GM19468 (cell line): ENCODE data around the gene BCAS4.
"Not testable (repeated sequence)": the region's sequence is repeated elsewhere in the genome, so short reads cannot be mapped to it uniquely, and the experiment has no call there.

Source experiments
- ATAC-seq: cut with Tn5 transposase; IDR thresholded peaks from one replicate; pipeline ENCODE4 v1.9.1; 2021; ENCODE audit warnings: mild to moderate bottlenecking, moderate library complexity, moderate number of reproducible peaks; ENCODE audit not compliant: unreplicated experiment; ENCODE audit errors: extremely low read depth

BCAS4 gene

DNA sequence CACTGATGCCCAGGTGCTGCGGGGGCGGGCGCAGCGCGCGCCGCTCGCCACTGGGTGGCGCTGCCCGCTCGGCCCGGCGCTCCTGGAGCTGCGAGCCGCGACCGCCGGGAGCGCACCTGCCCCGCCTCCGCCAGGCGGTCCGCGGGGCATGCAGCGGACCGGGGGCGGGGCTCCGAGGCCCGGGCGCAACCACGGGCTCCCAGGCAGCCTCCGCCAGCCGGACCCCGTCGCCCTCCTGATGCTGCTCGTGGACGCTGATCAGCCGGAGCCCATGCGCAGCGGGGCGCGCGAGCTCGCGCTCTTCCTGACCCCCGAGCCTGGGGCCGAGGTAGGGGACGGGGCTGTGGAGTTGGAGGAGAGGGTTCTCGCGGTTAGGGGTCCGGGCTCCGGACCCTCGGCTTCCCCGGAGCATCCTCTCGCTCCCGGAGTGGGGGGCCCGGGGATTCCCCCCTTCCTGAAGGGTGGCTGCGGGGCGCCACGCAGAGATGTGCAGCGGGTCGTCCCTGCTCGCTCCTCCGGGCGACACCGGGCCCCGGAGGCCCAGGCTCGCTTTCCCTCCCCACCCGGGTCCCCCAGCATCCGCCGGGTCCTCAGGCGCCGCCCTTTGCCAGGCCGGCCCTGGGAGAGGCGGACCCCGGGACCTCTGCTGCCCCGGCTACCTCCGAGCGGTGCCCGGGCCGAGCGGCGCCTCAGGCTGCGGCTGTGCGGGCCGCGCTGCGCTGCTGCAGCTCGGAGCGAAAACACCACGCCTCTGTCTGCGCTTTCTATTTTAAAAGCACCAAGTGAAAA lies at the start of gene BCAS4:
Gene BCAS4 (plus strand): TSS at position 216 of the 789 bp plus-strand sequence. CDS start 23 bp downstream, at position 239.
- ATAC-seq: peak; percentile 38

DNA sequence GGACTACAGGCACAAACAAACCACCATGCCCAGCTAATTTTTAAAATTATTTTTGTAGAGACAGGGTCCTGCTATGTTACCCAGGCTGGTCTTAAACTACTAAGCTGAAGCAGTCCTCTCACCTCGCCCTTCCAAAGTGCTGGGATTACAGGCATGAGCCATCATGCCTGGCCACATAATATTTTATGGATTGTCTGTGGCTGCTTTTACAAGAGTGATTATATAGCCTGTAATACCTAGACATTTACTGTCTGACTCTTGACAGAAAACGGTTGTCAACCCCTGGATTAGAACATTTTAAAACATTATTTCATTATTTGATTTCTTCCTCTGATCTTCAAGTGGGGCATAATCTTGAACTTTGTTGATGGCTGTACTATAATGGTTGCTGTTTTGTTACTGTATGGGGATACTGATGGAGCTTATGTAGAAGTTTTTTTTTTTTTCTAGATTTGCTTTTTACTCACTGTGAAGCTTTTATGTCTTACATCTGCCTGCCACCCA lies 49.2 kb upstream of the BCAS4 start:
- no peak for ATAC-seq

DNA sequence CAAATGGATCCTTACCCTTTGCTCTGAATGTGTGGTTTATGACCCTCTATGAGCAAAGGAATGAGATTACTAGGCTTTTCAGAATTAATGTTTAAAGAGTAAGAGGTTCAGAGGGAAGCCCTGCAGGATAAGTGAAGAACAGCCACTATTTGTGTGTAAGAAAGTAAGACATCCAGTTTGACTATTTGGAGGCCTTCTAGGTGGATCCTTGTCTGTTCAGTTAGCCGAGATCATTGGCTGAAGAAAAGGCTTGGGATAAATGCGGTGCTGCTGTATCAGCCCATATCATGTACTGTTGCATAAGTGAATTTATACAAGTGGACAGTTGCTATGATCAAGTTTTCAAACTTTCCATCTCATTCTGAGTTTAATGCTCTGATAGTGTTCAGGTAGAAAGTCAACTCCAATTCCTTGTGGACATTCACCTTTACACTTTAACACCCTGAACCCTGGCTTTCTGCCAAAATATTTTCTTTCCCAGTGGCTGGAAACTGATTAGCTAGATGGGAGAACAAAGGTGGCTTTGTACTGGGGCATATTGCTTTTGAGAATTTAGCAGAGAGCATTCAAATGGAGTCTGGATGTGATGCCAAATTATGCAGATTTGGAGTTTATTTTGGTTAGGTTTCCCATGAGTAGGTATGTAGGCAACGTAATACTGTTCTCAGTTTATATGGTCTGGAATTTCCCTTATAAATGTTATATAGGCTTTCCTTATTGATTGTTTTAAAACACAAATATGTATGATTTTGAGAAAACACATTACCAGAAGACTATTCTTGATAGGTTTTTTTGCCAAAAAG lies 48.5 kb upstream of the BCAS4 start:
- ATAC-seq: no peak

DNA sequence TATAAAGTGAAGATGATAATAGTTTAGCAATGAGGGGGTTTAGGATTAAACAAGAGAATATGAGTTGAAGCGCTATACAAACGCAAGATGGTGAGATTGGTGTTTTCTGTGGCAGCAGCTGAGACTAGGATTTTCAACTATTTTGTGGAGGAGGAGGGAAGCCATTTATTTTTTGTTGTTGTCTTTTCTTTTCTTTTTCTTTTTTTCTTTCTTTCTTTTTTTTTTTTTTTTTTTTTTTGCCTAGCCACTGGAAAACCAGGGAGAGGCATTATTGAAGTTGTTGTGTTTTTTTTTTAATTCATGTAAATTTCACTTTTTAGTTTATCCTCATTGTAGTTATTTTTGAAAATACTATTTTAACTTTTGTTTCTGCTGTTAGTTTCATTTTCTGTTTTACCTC lies 47.6 kb upstream of the BCAS4 start:
- no peak for ATAC-seq

DNA sequence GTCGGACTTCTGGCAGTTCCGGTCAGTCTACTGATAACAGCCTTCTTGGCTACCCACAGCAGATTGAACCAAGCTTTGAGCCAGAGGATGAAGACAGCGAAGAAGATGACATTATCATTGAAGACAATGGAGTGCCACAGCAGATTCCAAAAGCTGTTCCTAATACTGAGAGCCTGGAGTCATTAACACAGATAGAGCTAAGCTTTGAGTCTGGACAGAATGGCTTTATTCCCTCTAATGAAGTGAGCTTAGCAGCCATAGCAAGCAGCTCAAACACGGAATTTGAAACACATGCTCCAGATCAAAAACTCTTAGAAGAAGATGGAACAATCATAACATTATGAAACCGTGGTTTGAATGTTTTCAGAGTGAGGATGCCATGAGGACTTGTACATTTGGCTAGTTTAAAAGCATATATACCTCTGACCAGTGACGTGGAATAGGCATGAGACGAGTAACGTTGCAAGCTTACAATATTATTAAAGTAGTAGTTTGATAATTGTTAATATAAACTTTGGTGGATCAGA lies 44.7 kb upstream of the BCAS4 start:
- no peak for ATAC-seq

GRCh38 chr20:50753152-50753551 lies 41.7 kb upstream of the BCAS4 start:
- ATAC-seq: no peak

DNA sequence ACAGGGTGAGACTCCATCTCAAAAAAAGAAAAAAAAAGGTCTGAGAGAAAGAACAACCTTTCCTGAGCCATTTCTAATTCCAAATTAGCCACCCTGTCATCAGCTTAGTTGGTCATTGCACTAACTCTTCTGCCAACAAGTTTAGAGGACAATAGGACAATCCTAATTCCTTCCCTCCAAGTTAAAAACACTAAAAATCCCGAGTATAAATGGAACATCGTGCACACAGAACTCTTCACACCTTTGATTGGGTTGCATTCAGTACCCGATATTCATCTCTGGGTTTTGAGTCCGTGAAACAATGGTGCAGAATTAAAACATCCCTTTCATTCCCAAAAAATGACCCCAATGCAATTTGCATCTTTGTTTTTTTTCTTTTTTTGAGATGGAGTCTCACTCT lies 40.4 kb upstream of the BCAS4 start:
- no peak for ATAC-seq

- ATAC-seq: no peak
Measured at GRCh38 chr20:50756447-50756846, 38.4 kb upstream of the BCAS4 start.

DNA sequence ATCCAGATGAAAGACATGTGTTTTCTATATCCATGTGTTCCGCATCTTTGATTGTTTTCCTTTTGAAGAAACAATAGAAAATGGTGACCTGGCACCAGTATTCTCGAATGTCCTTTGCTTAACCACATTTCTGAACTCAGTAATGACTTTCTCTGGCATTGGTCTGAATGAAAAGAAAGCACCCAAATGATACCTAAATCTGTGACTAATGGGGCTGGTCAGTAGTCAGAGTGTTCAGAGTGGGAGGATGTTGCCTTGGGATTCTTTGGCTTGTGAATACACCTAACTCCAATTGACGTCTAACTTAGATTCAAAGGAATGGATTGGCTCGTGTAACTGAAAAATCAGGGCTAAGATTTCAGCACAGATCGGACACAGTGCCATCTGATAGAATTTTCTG lies 36.4 kb upstream of the BCAS4 start:
- ATAC-seq: no peak

- no peak for ATAC-seq
Measured at GRCh38 chr20:50758992-50759391, 35.9 kb upstream of the BCAS4 start.

GRCh38 chr20:50759678-50760077 lies 35.2 kb upstream of the BCAS4 start:
- ATAC-seq: no peak

GRCh38 chr20:50762045-50762422 lies 32.8 kb upstream of the BCAS4 start:
- no peak for ATAC-seq

- no peak for ATAC-seq
Measured at GRCh38 chr20:50762435-50763220, 32.2 kb upstream of the BCAS4 start.

DNA sequence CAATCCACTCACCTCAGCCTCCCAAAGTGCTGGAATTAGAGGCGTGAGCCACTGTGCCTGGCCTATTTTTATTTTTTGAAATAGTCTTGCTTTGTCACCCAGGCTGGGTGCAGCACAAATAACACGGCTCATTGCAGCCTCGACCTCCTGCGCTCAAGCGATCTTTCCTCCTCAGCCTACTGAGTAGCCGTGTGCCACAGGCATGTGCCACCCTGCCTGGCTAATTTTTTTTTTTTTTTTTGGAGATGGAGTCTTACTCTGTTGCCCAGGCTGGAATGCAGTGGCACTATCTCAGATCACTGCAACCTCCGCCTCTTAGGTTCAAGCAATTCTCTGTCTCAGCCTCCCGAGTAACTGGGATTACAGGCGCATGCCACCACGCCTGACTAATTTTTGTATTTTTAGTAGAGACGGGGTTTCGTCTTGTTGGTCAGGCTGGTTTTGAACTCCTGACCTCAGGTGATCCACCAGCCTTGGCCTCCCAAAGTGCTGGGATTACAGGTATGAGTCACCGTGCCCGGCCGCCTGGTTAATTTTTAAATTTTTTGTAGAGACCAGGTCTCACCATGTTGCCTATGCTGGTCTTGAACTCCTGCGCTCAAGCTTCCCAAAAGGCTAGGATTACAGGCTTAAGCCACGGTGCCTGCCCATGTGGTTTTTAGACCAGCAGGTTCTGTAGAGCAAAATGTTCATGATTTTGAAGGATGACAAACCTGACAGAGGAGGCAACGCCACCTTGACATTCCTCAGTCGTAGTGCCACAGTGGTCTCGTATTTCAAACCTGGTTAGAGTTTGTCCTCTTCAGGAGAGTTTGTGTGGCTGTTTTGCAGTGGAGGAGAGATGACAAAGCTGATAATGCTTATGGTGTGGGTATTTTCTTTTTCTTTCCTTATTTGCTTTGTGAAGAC lies 31.1 kb upstream of the BCAS4 start:
- not testable (repeated sequence) for ATAC-seq

GRCh38 chr20:50765251-50765650 lies 29.6 kb upstream of the BCAS4 start:
- not testable (repeated sequence) for ATAC-seq

- ATAC-seq: no peak
Measured at GRCh38 chr20:50765674-50766073, 29.2 kb upstream of the BCAS4 start.

DNA sequence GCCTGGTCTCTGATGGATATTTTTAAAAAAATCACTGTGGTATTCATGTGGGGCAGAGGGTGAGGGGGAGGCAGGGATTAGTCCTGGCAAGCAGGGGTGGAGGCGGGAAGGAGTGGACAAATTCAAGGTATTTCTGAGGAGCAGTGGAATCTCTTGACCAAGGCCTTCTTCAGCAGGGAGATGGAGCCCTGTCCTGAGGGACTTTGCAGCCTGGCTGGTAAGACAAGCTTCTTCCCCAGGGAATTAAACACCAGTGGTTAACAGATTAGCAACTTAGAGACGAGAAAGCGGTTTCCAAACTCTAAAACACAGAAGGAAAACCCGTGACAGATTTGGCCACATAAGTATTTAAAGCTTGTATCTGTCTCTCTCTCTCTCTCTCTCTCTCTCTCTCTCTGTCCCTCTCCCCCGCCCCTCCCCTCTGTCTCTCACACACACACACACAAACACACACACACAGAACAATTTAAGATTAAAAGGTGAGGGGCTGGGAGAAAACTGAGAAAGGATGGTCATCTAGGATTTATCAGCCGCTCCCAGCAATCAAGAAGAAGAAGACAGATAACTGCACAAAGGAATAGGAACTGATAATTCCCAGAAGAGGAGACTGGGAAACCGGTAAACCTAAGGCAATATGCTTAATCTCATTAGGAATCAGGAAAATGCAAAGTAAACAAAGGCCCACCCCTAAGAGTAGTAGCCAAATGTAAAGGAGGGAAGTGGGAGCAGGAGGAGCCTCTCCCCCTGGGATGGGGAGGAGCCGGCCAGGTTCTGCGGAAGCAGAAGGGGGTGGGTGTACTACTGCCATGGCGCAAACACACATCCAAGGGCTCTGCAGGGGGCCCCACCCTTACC lies 27.7 kb upstream of the BCAS4 start:
- not testable (repeated sequence) for ATAC-seq

DNA sequence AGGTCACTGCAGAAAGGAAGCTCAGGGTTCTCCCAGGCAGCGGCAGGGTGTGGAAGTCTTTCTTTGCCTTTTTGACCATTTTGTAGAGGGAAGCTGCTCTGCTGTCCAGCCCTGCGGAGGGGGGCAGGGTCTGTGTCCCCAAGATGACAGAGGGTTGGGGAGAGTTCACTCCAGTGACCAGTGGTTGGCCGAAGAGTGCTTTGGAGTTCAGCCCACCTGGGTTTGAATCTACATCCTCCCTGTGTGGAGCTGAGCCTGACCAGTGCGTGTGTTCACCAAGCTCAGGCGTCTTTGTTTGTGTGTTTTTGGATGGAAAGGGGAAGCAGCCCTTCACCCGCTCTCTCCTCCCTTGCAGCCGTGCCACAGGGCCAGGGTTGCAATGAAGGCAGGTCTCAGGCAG lies 25.9 kb upstream of the BCAS4 start:
- not testable (repeated sequence) for ATAC-seq
